GM12874 (cell line): Measurements from ENCODE around the gene CCER1.

Experiments
- TF ChIP-seq, protein P1 (sequence below): IDR thresholded peaks from 2 replicates; pipeline ENCODE4 v1.5.1; 2011; ENCODE audit warnings: low read depth, mild to moderate bottlenecking, control low read depth, low read length, moderate library complexity; ENCODE audit not compliant: insufficient read depth

CCER1 gene

DNA sequence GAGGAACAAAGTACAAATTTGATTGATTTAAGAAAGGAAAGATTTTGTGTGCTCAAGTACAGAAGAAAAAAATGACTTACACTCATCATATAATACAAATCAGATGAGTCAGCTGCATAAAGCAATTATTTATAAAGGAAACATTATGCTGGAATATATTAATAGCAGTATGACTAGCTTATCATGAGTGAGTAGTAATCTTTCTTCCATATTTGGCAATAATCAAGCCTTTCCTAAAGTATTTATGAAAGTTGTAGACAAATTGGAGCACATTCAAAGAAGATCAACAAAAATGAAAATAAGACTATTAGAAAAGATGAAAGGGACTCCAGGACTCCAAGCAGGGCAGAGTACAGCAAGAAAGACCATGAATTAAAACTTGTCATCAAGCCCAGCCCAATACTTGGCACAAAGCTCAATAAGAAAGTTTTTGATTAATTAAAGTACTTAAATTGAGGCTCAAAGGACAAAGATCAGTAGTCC, 32.8 kb downstream of the CCER1 start:
- TF ChIP-seq, protein P1, sequence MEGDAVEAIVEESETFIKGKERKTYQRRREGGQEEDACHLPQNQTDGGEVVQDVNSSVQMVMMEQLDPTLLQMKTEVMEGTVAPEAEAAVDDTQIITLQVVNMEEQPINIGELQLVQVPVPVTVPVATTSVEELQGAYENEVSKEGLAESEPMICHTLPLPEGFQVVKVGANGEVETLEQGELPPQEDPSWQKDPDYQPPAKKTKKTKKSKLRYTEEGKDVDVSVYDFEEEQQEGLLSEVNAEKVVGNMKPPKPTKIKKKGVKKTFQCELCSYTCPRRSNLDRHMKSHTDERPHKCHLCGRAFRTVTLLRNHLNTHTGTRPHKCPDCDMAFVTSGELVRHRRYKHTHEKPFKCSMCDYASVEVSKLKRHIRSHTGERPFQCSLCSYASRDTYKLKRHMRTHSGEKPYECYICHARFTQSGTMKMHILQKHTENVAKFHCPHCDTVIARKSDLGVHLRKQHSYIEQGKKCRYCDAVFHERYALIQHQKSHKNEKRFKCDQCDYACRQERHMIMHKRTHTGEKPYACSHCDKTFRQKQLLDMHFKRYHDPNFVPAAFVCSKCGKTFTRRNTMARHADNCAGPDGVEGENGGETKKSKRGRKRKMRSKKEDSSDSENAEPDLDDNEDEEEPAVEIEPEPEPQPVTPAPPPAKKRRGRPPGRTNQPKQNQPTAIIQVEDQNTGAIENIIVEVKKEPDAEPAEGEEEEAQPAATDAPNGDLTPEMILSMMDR: no peak

DNA sequence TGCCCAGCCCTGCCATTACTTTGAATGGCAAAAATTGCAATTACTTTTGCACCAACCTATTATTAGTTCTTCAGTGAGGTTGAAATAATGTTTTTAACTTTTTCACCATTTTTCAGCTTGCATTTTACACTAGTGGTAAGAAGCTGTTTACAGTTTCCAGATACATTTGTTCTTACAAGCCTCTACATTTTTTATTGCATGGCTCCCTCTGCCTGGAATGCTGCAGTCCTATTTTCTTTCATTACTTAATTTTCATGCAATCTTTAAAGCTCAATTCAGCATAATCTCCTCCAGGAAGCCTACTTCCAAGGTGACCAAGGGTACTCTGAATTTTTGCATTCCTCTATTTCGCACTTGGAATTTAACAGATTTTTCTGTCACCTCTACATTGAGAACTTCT, 33.4 kb downstream of the CCER1 start:
- TF ChIP-seq, protein P1: no peak

DNA sequence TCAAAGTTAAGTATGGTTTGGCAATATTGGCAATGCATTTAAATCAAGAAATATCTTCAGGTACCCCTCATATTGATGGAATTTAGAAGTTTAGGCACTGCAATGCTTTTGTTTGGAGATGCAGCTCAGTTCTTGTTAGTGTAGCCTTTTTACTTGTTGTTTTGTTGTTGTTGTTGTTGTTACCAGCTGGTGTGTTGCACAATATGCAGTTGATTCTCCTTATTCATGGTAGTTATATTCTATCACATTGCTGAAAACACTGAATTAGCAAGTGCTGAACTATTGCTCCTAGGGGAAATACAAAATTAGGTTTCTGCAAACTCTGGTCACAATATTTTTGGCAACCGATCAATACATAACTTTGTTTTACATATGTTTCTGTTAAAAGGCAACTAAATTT, 34.8 kb downstream of the CCER1 start:
- TF ChIP-seq, protein P1: no peak

DNA sequence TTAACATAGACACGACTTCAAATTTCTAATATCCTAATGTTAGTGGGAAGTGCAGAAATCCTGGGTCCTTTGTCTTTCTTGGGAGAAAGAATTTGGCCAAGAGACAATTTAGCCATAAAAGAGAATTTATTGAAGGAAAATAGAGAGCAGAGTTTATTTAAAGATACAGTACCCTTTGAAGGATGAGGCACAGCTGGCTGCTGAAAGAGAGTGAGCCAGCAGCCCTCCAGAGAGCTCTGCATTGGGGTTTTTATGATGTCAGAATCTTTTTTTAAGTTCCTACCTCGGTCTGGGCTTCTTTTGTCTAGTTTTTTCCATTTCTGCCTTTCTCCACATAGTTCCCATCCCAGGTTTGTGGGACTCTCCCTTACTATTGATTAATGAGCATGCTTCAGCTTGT, 37.5 kb downstream of the CCER1 start:
- TF ChIP-seq, protein P1: no peak

DNA sequence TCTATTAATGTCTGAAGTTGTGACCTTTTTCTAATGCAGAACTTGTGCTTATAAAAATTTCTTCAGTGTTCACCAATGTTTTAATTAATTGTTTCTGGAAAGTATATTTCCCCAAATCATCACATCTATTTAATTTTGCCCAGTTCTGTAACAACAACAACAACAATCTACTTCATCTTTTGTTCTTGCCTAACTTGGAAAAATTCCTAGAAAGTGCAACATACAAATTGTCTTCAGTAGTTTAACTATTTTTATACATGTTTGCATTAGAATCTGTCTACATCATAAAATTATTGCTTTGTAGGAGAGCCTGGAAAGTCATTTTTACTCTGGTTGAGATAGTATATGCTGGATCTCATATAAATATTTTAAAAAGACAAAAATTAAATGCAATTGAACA, 38.5 kb downstream of the CCER1 start:
- TF ChIP-seq, protein P1: no peak

DNA sequence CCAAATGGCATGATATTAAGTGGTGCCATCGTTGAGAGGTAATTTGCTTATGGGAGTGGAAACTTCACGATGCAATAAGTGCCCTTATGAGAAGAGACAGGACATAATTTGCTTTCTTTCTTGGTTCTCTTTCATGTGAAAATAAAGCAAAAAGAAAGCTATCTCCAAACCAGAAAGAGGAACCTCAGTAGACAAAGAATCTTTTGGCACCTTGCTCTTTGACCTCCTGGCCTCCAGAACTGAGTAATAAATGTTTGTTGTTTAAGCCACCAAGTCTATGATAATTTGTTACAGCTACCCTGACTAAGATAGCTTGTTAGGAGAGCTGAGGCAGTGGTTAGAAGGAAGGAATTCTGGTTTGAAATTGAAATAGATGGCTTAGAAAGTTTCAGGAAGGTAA, 39.6 kb downstream of the CCER1 start:
- TF ChIP-seq, protein P1: no peak

DNA sequence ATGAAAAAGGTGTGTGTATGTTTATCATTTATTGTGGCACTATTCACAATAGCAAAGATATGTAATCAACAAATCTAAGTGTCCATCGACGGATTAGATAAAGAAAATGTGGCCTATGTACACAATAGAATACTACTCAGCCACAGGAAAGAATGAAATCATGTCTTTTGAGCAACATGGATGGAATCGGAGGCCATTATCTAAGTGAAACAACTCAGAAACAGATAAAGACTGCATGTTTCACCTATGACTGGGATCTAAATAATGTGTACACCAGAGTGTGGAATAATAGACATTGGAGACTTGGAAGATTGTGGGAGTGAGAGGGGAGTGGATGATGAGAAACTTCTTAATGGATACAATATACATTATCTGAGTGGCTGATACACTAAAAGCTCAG, 44.0 kb downstream of the CCER1 start:
- TF ChIP-seq, protein P1: no peak
